ENCODE measurements around the gene SPTSSB. TPM values are rescaled to one million over a fixed set of nuclear protein-coding genes. Genes with fewer than 3 reads are reported as not detected.

SPTSSB gene
- total and polyA plus RNA-seq, 2 donors from 2014 or later: 0.52 to 7.8 TPM

GRCh38 chr3:161333696-161334095 lies 37.6 kb downstream of the SPTSSB start:
- H3K4me3 ChIP-seq (ENCODE audit: low read length in 3 of 3): no peak overlapping the region
- DNase-seq: no peak
- no peaks in the 10 kb centered on the region for H3K4me1 ChIP-seq (ENCODE audit: control insufficient read depth in 2 of 3, insufficient read depth in 2 of 3, low read depth in 1 of 3, low read length in 3 of 3)
- H3K9me3 ChIP-seq (ENCODE audit: control insufficient read depth in 2 of 3, insufficient read depth in 1 of 3, low read length in 3 of 3): no peaks in the 10 kb centered on the region
- no peaks in the 10 kb centered on the region for H3K36me3 ChIP-seq (ENCODE audit: control insufficient read depth in 2 of 3, insufficient read depth in 3 of 3, low read length in 3 of 3)
- H3K9ac ChIP-seq (ENCODE audit: low read length in 3 of 3): no peak overlapping the region
- no peak for TF ChIP-seq CTCF (IDR thresholded peaks at IDR 0.05; ENCODE audit: borderline replicate concordance, extremely low read depth, insufficient read depth)
- H3K27me3 ChIP-seq (ENCODE audit: control insufficient read depth, insufficient read depth, low read length): no peaks in the 10 kb centered on the region
- intact Hi-C loops (cut with DNase I): no loop called here
- H3K27ac ChIP-seq (ENCODE audit: low read depth in 2 of 2, low read length in 2 of 2): no peak overlapping the region
- no peak for FAIRE-seq

DNA sequence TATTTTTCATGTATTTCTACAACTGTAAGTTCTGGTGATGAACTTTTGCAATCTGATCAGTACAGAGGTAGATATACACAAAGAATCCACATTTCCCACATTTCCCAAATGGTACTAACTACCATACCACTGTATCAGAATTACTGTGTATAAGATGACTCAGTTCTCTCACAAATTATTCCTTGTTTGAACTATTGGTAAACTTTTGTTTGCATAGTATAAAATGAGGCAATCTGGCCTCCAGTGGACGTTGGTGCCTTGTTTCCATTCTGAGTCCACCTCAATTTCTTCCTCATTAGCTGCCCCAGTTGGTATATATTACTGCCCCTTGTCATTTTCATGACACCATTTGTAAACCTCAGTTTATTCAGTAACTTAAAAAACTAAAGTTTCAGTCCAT lies 38.5 kb downstream of the SPTSSB start:
- no peak for DNase-seq
- H3K27ac ChIP-seq (ENCODE audit: low read depth in 2 of 2, low read length in 2 of 2): no peak overlapping the region
- H3K4me1 ChIP-seq (ENCODE audit: control insufficient read depth in 2 of 3, insufficient read depth in 2 of 3, low read depth in 1 of 3, low read length in 3 of 3): no peaks in the 10 kb centered on the region
- FAIRE-seq: no peak
- H3K9me3 ChIP-seq (ENCODE audit: control insufficient read depth in 2 of 3, insufficient read depth in 1 of 3, low read length in 3 of 3): no peaks in the 10 kb centered on the region
- intact Hi-C loops (cut with DNase I): no loop called here
- no peak for TF ChIP-seq CTCF (IDR thresholded peaks at IDR 0.05; ENCODE audit: borderline replicate concordance, extremely low read depth, insufficient read depth)
- H3K4me3 ChIP-seq (ENCODE audit: low read length in 3 of 3): no peak overlapping the region
- no peak overlapping the region for H3K9ac ChIP-seq (ENCODE audit: low read length in 3 of 3)
- H3K36me3 ChIP-seq (ENCODE audit: control insufficient read depth in 2 of 3, insufficient read depth in 3 of 3, low read length in 3 of 3): no peaks in the 10 kb centered on the region
- H3K27me3 ChIP-seq (ENCODE audit: control insufficient read depth, insufficient read depth, low read length): no peaks in the 10 kb centered on the region

DNA sequence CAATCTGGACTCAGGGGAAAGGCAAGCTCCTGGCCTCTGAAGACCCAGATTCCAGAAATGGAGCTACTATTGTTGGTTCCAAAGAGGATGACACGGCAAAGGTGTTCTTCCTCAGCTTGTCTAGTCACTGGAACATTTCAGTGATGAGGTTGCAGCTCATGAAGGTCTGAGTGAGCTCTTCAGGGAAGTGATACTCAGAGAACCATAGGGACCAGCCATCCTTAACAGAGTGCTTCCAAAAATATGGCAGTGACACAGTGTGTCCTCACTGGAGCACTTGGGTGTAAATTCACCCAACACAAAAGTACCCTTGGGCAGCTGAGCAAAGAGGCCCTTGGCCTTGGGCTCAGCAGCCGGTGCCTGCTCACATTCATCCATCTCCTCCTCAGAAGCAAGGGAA lies 46.3 kb downstream of the SPTSSB start:
- Histone ChIP-seq H3K27me3 (ENCODE audit: control insufficient read depth, insufficient read depth, low read length) (no peaks in the 10 kb centered on the region), H3K9ac (ENCODE audit: low read length in 3 of 3) (no peak overlapping the region), H3K9me3 (ENCODE audit: control insufficient read depth in 2 of 3, insufficient read depth in 1 of 3, low read length in 3 of 3) (no peaks in the 10 kb centered on the region), H3K4me3 (ENCODE audit: low read length in 3 of 3) (no peak overlapping the region), H3K27ac (ENCODE audit: low read depth in 2 of 2, low read length in 2 of 2) (no peak overlapping the region), H3K36me3 (ENCODE audit: control insufficient read depth in 2 of 3, insufficient read depth in 3 of 3, low read length in 3 of 3) (no peaks in the 10 kb centered on the region), H3K4me1 (ENCODE audit: control insufficient read depth in 2 of 3, insufficient read depth in 2 of 3, low read depth in 1 of 3, low read length in 3 of 3) (no peaks in the 10 kb centered on the region)
- FAIRE-seq: no peak
- no peak for TF ChIP-seq CTCF (IDR thresholded peaks at IDR 0.05; ENCODE audit: borderline replicate concordance, extremely low read depth, insufficient read depth)
- intact Hi-C loops (cut with DNase I): no loop called here
- DNase-seq: no peak

- Histone ChIP-seq H3K27me3 (ENCODE audit: control insufficient read depth, insufficient read depth, low read length) (no peaks in the 10 kb centered on the region), H3K9me3 (ENCODE audit: control insufficient read depth in 2 of 3, insufficient read depth in 1 of 3, low read length in 3 of 3) (no peaks in the 10 kb centered on the region), H3K9ac (ENCODE audit: low read length in 3 of 3) (no peak overlapping the region), H3K36me3 (ENCODE audit: control insufficient read depth in 2 of 3, insufficient read depth in 3 of 3, low read length in 3 of 3) (no peaks in the 10 kb centered on the region), H3K4me1 (ENCODE audit: control insufficient read depth in 2 of 3, insufficient read depth in 2 of 3, low read depth in 1 of 3, low read length in 3 of 3) (no peaks in the 10 kb centered on the region), H3K4me3 (ENCODE audit: low read length in 3 of 3) (no peak overlapping the region), H3K27ac (ENCODE audit: low read depth in 2 of 2, low read length in 2 of 2) (no peak overlapping the region)
- DNase-seq: no peak
- TF ChIP-seq CTCF (IDR thresholded peaks at IDR 0.05; ENCODE audit: borderline replicate concordance, extremely low read depth, insufficient read depth): no peak
- FAIRE-seq: no peak
- intact Hi-C loops (cut with DNase I): no loop called here
These were observed 47.2 kb downstream of the SPTSSB start for GRCh38 chr3:161323926-161324621.
